ENCODE measurements around the gene SMIM12. TPM values are rescaled to one million over a fixed set of nuclear protein-coding genes. Genes with fewer than 3 reads are reported as not detected.

The SMIM12 gene
- total RNA-seq, 2 experiments from 2014 or later = 44.4 to 54.8 TPM

GRCh38 chr1:34803770-34804169, 55.8 kb downstream of the SMIM12 start:
- H3K36me3 Mint-ChIP-seq (ENCODE audit: low read depth) = no peaks in the 10 kb centered on the region
- DNase-seq = no peak
- H3K4me1 Mint-ChIP-seq = peaks cover 2% of the 10 kb centered on the region
- no peak overlapping the region for H3K4me3 Mint-ChIP-seq
- H3K9me3 Mint-ChIP-seq = peaks cover 5% of the 10 kb centered on the region
- POLR2A ChIA-PET = no interaction called here
- CTCF ChIA-PET = no interaction called here
- H3K27me3 Mint-ChIP-seq = no peaks in the 10 kb centered on the region
- no peak overlapping the region for H3K27ac Mint-ChIP-seq

Other genes starting within 250 kb of the SMIM12 start
- gene GJB5, start 104.7 kb downstream of the SMIM12 start, total RNA-seq = not detected
- gene GJB4, start 100.0 kb downstream of the SMIM12 start, total RNA-seq = not detected
- gene GJB3, start 78.5 kb downstream of the SMIM12 start, total RNA-seq = not detected
- not detected for gene GJA4, start 66.8 kb downstream of the SMIM12 start, total RNA-seq
- under 1 TPM; 0.33 to 0.40 TPM for gene DLGAP3, start 69.9 kb upstream of the SMIM12 start, total RNA-seq
- gene TMEM35B, start 125.6 kb upstream of the SMIM12 start, total RNA-seq = 10 to 100 TPM; 34.5 to 35.9 TPM
- gene ZMYM6, start 172.2 kb upstream of the SMIM12 start, total RNA-seq = 10 to 100 TPM; 21.2 to 24.3 TPM
- 10 to 100 TPM; 16.8 to 17.1 TPM for gene ZMYM1, start 219.6 kb upstream of the SMIM12 start, total RNA-seq

All from activated CD4-positive, alpha-beta T cell treated with anti-CD3 and anti-CD28 coated beads, Interleukin-2, amount 10 ng/mL, durations not matched to agents 7 days and 5 days (primary cell).